A673 (cell line): ENCODE measurements around the gene PTF1A. TPM values are rescaled to one million over a fixed set of nuclear protein-coding genes. Genes with fewer than 3 reads are reported as not detected.
A peak's percentile ranks its signal among the peaks of the same experiment; 100 is the strongest.

Source experiments
- BruUV-seq: library from RNA; stranded (reverse); fragments of 400-500 nt; replicated peaks from 2 replicates; lab custom pipeline; 2021; lab: Mats Ljungman, UMichigan
- CTCF ChIA-PET: fragments of 300-600 bp; sonication (Branson Sonifier 250); formaldehyde crosslinking; loops from one replicate; lab custom pipeline; 2022; ENCODE audit warnings: antibody characterized with exemption; lab: Charles Lee
- POLR2A ChIA-PET: fragments of 300-600 bp; sonication (Branson Sonifier 250); formaldehyde crosslinking; loops from one replicate; lab custom pipeline; 2022; ENCODE audit warnings: antibody characterized with exemption; ENCODE audit not compliant: low non-redundant PET; lab: Charles Lee
- DNase-seq: peaks from one replicate; pipeline ENCODE4 v3.0.0-alpha.2; 2015; ENCODE audit warnings: low spot score
- H3K27ac ChIP-seq: fragments of 200-600 bp; sonication (generic); 2 replicates; pipeline ENCODE4 v1.5.1; 2016; ENCODE audit warnings: mixed run types, low read depth, mild to moderate bottlenecking, mixed read lengths, antibody characterized with exemption, low read length; ENCODE audit not compliant: poor library complexity, severe bottlenecking
- H3K27me3 ChIP-seq: fragments of 200-600 bp; sonication (generic); replicated peaks from 2 replicates; pipeline ENCODE4 v1.6.1; 2017; ENCODE audit warnings: mixed run types, low read depth, mild to moderate bottlenecking, mixed read lengths, antibody characterized with exemption, low read length; ENCODE audit not compliant: insufficient read depth, poor library complexity
- H3K36me3 ChIP-seq: fragments of 200-600 bp; sonication (generic); 2 replicates; pipeline ENCODE4 v1.6.1; 2016; ENCODE audit warnings: mixed run types, mild to moderate bottlenecking, mixed read lengths, antibody characterized with exemption, low read length; ENCODE audit not compliant: insufficient read depth, poor library complexity, severe bottlenecking
- H3K4me1 ChIP-seq: fragments of 200-600 bp; sonication (generic); 2 replicates; pipeline ENCODE4 v1.6.1; 2017; ENCODE audit warnings: mixed run types, mild to moderate bottlenecking, mixed read lengths, antibody characterized with exemption, low read length; ENCODE audit not compliant: insufficient read depth, poor library complexity, severe bottlenecking
- H3K4me3 ChIP-seq: fragments of 200-600 bp; sonication (generic); 2 replicates; pipeline ENCODE4 v1.5.1; 2016; ENCODE audit warnings: low read depth, mixed run types, mild to moderate bottlenecking, mixed read lengths, low read length; ENCODE audit not compliant: poor library complexity, severe bottlenecking
- H3K9me3 ChIP-seq: fragments of 200-600 bp; sonication (generic); 2 replicates; pipeline ENCODE4 v1.6.1; 2016; ENCODE audit warnings: mixed run types, low read depth, mild to moderate bottlenecking, mixed read lengths, antibody characterized with exemption, low read length; ENCODE audit not compliant: poor library complexity, severe bottlenecking
- EZH2 ChIP-seq: fragments of 200-600 bp; sonication (generic); IDR thresholded peaks from 2 replicates; pipeline ENCODE4 v1.6.1; 2017; ENCODE audit warnings: borderline replicate concordance, low read depth, mild to moderate bottlenecking, mixed read lengths, antibody characterized with exemption, low read length; ENCODE audit not compliant: poor library complexity, severe bottlenecking
- intact Hi-C: fragments of 100-400 bp; cut with micrococcal nuclease; formaldehyde crosslinking; loops from one replicate; pipeline ENCODE4 v1.10.0; 2022; ENCODE audit not compliant: unreplicated experiment
- total RNA-seq: library from RNA; stranded (reverse); gene quantifications from 2 replicates; pipeline ENCODE4 v1.2.3, GENCODE V29; 2021
- TF ChIP-seq, protein P1 (sequence below): fragments of 300-800, 200-600 bp; sonication (generic); conservative IDR thresholded peaks from 2 replicates; pipeline ENCODE4 v1.5.1; 2017; ENCODE audit warnings: low read depth, mild to moderate bottlenecking, antibody characterized with exemption, low read length, moderate library complexity, mixed read lengths

The PTF1A gene
- total RNA-seq, 1 experiment from 2014 or later: not detected

- H3K4me3 ChIP-seq: no peak overlapping the region
- no peak overlapping the region for H3K27ac ChIP-seq
- ChIA-PET CTCF (no interaction called here), POLR2A (no interaction called here)
- peak; percentile 61 for DNase-seq
- H3K9me3 ChIP-seq: no peaks in the 10 kb centered on the region
- H3K27me3 ChIP-seq: peaks cover 98% of the 10 kb centered on the region
- no TSS peak for BruUV-seq
- peaks cover 8% of the 10 kb centered on the region for H3K4me1 ChIP-seq
- intact Hi-C loops: no loop called here
- TF ChIP-seq, protein P1, sequence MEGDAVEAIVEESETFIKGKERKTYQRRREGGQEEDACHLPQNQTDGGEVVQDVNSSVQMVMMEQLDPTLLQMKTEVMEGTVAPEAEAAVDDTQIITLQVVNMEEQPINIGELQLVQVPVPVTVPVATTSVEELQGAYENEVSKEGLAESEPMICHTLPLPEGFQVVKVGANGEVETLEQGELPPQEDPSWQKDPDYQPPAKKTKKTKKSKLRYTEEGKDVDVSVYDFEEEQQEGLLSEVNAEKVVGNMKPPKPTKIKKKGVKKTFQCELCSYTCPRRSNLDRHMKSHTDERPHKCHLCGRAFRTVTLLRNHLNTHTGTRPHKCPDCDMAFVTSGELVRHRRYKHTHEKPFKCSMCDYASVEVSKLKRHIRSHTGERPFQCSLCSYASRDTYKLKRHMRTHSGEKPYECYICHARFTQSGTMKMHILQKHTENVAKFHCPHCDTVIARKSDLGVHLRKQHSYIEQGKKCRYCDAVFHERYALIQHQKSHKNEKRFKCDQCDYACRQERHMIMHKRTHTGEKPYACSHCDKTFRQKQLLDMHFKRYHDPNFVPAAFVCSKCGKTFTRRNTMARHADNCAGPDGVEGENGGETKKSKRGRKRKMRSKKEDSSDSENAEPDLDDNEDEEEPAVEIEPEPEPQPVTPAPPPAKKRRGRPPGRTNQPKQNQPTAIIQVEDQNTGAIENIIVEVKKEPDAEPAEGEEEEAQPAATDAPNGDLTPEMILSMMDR: no peak
- TF ChIP-seq EZH2: no peak
- no peaks in the 10 kb centered on the region for H3K36me3 ChIP-seq
These were observed 20.8 kb upstream of the PTF1A start for GRCh38 chr10:23171232-23171876.

DNA sequence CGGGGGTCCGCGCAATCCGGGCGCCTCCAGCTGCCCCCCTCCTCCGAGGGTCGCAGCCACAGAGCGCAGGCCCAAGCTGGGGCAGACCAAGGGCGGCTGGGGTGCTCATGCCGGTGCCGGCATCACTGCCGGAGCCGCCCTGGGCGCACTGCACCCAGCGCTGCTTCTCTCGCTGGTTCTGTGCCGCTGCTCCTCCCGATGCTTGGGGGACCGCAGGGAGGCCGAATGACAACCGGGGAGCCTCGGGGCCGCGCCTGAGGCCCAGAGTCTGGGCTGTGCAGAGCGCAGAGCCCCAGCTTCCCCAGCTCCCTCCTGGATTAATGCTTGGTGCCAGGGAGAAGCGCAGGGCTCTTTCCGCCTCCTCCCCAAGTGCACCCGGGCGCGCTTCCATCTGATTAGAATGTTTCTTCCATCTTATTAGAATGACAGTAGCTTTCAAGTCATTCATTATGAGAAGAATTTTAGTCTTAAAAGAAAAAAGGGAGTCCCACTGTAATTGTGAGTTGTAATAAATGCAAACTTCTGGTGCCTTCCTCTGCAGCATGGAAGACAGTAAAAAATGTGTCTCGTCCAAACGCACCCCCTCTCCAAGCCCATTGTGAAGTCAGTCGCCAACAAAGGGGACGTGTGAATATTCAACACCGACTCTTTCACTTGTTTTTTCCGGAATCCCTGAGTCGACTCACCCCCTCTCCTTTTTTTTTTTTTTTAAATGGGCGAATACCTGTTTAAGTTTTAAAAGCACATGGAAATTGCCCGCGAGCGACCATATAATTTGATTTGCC, 19.5 kb upstream of the PTF1A start:
- H3K4me1 ChIP-seq: peaks cover 8% of the 10 kb centered on the region
- intact Hi-C loops: no loop called here
- CTCF ChIA-PET: no interaction called here
- peak overlapping the region; percentile 20 for H3K4me3 ChIP-seq
- no peak for TF ChIP-seq EZH2
- TF ChIP-seq, protein P1: no peak
- DNase-seq: no peak
- H3K27me3 ChIP-seq: peaks cover 98% of the 10 kb centered on the region
- POLR2A ChIA-PET: no interaction called here
- H3K36me3 ChIP-seq: no peaks in the 10 kb centered on the region
- BruUV-seq: no TSS peak
- no peak overlapping the region for H3K27ac ChIP-seq
- no peaks in the 10 kb centered on the region for H3K9me3 ChIP-seq

DNA sequence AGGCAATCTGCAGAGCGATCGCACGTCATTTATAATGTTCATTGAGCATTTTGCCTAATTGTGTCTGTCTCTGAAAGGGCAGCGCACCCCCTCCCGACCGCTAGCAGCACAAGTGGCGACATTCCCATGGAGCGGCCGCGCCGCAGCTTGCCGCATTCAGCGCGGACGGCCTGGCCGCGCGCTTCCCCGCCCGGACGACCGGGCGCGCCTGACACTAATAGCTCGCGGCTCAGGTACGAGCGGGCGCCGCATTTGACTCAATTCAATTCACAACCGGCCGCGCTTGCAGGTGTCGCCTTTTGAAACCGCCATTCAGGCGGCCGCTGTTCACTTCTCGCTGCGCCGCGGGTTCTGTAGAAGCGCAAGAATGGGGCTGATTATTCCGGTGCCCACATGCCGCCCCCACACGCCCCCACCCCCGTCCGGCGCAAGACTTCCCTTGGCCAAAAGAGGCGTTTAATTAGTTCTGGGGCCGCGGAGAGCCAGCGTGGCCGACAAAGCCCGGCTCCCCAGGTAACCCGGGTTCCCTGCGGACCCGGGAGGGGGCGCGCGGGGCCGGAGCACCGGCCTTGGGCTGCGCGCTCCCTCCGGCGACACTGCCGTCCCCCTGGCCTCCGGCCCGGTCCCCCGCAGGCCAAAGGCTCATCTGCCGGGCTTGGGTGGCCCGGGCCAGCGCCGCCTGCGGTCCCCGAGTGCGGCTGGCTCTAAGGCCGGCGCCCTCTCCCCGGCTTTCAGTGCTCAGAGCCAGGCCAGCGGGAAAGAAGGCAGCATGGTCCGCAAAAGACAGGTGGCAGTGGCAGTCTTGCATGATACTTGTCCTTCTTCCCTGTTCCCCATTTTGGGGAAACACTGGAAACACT, 18.7 kb upstream of the PTF1A start:
- Histone ChIP-seq H3K36me3 (no peaks in the 10 kb centered on the region), H3K27me3 (peaks cover 98% of the 10 kb centered on the region), H3K4me1 (peaks cover 8% of the 10 kb centered on the region), H3K4me3 (peak overlapping the region; percentile 20), H3K27ac (no peak overlapping the region), H3K9me3 (no peaks in the 10 kb centered on the region)
- POLR2A ChIA-PET: no interaction called here
- CTCF ChIA-PET: no interaction called here
- BruUV-seq: no TSS peak
- TF ChIP-seq, protein P1: no peak; the same call in 1 of the 2 replicates
- TF ChIP-seq EZH2: peak; percentile 92
- intact Hi-C loops: no loop called here
- DNase-seq: peak; percentile 27
